ENCODE data around the gene SPATA1. TPM values are rescaled to one million over a fixed set of nuclear protein-coding genes. Genes with fewer than 3 reads are reported as not detected.

The SPATA1 gene
- total and polyA plus RNA-seq, 7 donors, result 0.08 to 1.4 (median 0.92) TPM; not detected in 2

- intact Hi-C loops (cut with DNase I), result loop anchor here (10.0 kb wide), 4 partner anchors 102 to 702 kb away; partner anchors contain the start of genes GNG5 (in 1 of the 2) and SPATA1 (in 1 of the 2)
- H3K27ac ChIP-seq, result no peak overlapping the region
- DNase-seq (no peak), ATAC-seq (no peak)
- no peak overlapping the region for H3K4me3 ChIP-seq
- 69 to 85% (median 85%) methylated on average over 5 of the region's 5 CpGs for WGBS, 3 donors
- H3K9me3 ChIP-seq, result no peaks in the 10 kb centered on the region
- H3K27me3 ChIP-seq (ENCODE audit: insufficient read depth in 3 of 3, low read length in 2 of 3), result no peaks in the 10 kb centered on the region
- no peaks in the 10 kb centered on the region for H3K36me3 ChIP-seq (ENCODE audit: insufficient read depth in 1 of 2, low read depth in 1 of 2)
- H3K4me1 ChIP-seq, result no peaks in the 10 kb centered on the region
- TF ChIP-seq, protein P1, sequence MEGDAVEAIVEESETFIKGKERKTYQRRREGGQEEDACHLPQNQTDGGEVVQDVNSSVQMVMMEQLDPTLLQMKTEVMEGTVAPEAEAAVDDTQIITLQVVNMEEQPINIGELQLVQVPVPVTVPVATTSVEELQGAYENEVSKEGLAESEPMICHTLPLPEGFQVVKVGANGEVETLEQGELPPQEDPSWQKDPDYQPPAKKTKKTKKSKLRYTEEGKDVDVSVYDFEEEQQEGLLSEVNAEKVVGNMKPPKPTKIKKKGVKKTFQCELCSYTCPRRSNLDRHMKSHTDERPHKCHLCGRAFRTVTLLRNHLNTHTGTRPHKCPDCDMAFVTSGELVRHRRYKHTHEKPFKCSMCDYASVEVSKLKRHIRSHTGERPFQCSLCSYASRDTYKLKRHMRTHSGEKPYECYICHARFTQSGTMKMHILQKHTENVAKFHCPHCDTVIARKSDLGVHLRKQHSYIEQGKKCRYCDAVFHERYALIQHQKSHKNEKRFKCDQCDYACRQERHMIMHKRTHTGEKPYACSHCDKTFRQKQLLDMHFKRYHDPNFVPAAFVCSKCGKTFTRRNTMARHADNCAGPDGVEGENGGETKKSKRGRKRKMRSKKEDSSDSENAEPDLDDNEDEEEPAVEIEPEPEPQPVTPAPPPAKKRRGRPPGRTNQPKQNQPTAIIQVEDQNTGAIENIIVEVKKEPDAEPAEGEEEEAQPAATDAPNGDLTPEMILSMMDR (IDR thresholded peaks at IDR 0.05), result no peak
Measured at GRCh38 chr1:84606977-84607376, 100.8 kb downstream of the SPATA1 start.

- intact Hi-C loops (cut with DNase I), result no loop called here
- Histone ChIP-seq H3K4me3 (no peak overlapping the region), H3K27me3 (ENCODE audit: insufficient read depth in 3 of 3, low read length in 2 of 3) (no peaks in the 10 kb centered on the region), H3K4me1 (no peaks in the 10 kb centered on the region), H3K27ac (no peak overlapping the region), H3K9me3 (no peaks in the 10 kb centered on the region), H3K36me3 (ENCODE audit: insufficient read depth in 1 of 2, low read depth in 1 of 2) (no peaks in the 10 kb centered on the region)
- TF ChIP-seq, protein P1 (IDR thresholded peaks at IDR 0.05), result no peak
- WGBS, 3 donors, result 0 to 72% (median 50%) methylated on average over 1 of the region's 1 CpG
- DNase-seq, result no peak
- no peak for ATAC-seq
Measured at GRCh38 chr1:84611091-84611490, 104.9 kb downstream of the SPATA1 start.

DNA sequence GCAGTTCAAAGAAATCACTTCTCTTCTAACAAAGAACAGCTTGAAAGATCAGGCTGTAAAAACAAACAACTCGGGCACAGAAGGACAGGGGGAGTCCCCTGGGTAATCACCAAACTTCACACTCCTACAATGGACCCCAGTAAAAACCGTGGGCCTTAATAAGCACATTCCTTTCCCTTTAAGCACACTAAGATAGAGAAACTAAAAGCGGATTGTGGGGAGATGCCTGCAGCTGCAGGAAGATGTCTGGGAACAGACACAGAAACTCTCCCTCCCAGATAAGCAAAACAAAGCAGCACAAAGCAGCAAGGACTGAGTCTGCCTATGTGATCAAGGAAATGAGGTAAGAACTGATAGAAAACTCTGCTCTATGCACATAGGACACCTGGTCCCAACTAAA is 105.6 kb downstream of the SPATA1 start:
- Histone ChIP-seq H3K27me3 (ENCODE audit: insufficient read depth in 3 of 3, low read length in 2 of 3) (no peaks in the 10 kb centered on the region), H3K9me3 (no peaks in the 10 kb centered on the region), H3K27ac (no peak overlapping the region), H3K4me1 (no peaks in the 10 kb centered on the region), H3K36me3 (ENCODE audit: insufficient read depth in 1 of 2, low read depth in 1 of 2) (no peaks in the 10 kb centered on the region), H3K4me3 (no peak overlapping the region)
- 22 to 37% (median 29%) methylated on average over 3 of the region's 3 CpGs for WGBS, 3 donors
- no peak for ATAC-seq
- intact Hi-C loops (cut with DNase I), result no loop called here
- no peak for DNase-seq
- TF ChIP-seq, protein P1 (IDR thresholded peaks at IDR 0.05), result no peak

- intact Hi-C loops (cut with DNase I), result no loop called here
- H3K9me3 ChIP-seq, result no peaks in the 10 kb centered on the region
- H3K27ac ChIP-seq, result no peak overlapping the region
- H3K4me1 ChIP-seq, result no peaks in the 10 kb centered on the region
- no peak for DNase-seq
- ATAC-seq, result no peak
- no peak overlapping the region for H3K4me3 ChIP-seq
- no peaks in the 10 kb centered on the region for H3K27me3 ChIP-seq (ENCODE audit: insufficient read depth in 3 of 3, low read length in 2 of 3)
- TF ChIP-seq, protein P1 (IDR thresholded peaks at IDR 0.05), result no peak
- WGBS, 3 donors, result 51 to 63% (median 59%) methylated on average over 2 of the region's 2 CpGs
- no peaks in the 10 kb centered on the region for H3K36me3 ChIP-seq (ENCODE audit: insufficient read depth in 1 of 2, low read depth in 1 of 2)
Measured at GRCh38 chr1:84613026-84613425, 106.8 kb downstream of the SPATA1 start.

DNA sequence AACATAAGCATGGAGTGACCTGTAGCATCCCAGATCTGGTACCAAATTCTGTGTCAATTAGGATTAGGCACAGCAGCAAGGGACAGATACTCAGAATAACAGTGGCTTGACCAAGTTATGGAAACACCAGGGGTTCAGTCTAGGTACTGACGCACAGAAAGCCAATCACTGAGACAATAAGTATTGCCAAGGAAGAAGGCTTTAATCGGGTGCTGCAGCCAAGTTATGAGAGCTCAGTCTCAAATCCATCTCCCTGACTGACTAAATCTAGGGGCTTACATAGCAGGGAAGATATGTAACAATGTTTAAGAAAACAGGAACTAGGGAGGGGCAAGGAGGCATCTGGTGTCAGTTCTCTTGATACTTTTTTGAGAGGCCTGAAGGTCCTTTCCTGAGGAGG is 107.7 kb downstream of the SPATA1 start:
- no peaks in the 10 kb centered on the region for H3K9me3 ChIP-seq
- WGBS, 3 donors, result 89 to 94% (median 90%) methylated on average over 2 of the region's 2 CpGs
- no peaks in the 10 kb centered on the region for H3K27me3 ChIP-seq (ENCODE audit: insufficient read depth in 3 of 3, low read length in 2 of 3)
- H3K4me3 ChIP-seq, result no peak overlapping the region
- no peaks in the 10 kb centered on the region for H3K4me1 ChIP-seq
- H3K36me3 ChIP-seq (ENCODE audit: insufficient read depth in 1 of 2, low read depth in 1 of 2), result no peaks in the 10 kb centered on the region
- DNase-seq (no peak), ATAC-seq (no peak)
- intact Hi-C loops (cut with DNase I), result no loop called here
- TF ChIP-seq, protein P1 (IDR thresholded peaks at IDR 0.05), result no peak
- no peak overlapping the region for H3K27ac ChIP-seq
